ENCODE data around the gene SERPINC1. TPM values are rescaled to one million over a fixed set of nuclear protein-coding genes. Genes with fewer than 3 reads are reported as not detected.
A peak's percentile ranks its signal among the peaks of the same experiment; 100 is the strongest.

SERPINC1 gene
- total and polyA plus RNA-seq, 9 of the 15 experiments (the other 6 are each of a cell fraction or from before 2014, with no cell fraction given) = 0.07 to 1.2 (median 0.50) TPM

DNA sequence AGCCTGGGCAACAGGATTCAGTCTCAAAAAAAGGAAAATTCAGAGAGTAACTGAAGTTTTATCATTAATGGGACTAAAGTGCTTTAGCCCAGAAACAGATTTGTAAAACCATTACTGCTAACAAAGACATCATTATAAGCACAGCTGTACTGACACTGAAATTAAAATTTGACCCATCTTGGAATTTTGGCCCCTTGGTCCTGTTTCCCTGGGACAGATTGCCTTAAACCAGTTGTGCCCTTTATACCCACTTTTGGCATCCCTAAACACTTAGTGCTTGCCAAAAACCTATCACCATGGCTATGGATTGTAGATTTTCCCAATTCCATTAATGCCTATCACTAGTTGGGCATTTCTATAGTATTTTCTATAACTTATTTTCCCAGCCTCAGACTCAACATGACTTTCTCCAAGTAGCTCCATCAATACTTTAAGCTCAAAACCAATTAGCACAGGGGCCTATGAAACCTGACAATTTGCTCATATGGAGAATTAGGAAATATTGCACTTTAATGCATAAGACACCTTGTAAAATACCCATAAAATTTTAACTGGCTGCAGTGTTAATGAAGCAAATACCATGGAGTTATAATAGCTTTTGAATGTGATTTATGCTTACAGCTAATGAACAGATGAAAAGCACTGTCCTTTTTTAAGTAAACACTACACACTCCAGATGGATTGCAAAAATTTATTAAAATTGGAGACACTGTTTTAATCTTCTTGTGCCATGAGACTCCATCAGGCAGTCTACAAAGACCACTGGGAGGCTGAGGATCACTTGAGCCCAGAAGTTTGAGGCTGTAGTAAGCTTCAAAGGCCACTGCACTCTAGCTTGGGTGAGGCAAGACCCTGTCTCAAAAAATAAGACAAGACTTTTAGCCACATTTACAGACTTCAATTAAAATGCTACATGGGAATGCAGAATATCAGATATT lies 53.6 kb downstream of the SERPINC1 start (continued):
- TF ChIP-seq ZNF75A (CRISPR knock-in tag; IDR thresholded peaks at IDR 0.05) (no peak), KAT8 (IDR thresholded peaks at IDR 0.05; ENCODE audit: low read depth) (no peak), ZNF507 (tag; conservative IDR thresholded peaks at IDR 0.05) (no peak), CCAR2 (IDR thresholded peaks at IDR 0.05; ENCODE audit: low read depth, low read length) (no peak), ZNF239 (CRISPR knock-in tag; IDR thresholded peaks at IDR 0.05) (no peak), HMG20A (CRISPR knock-in tag; conservative IDR thresholded peaks at IDR 0.05) (no peak), POLR2G (IDR thresholded peaks at IDR 0.05; ENCODE audit: low read depth, low read length) (peak; percentile 40; the same call in 1 of the 2 replicates), ZNF644 (tag; IDR thresholded peaks at IDR 0.05; ENCODE audit: low read depth) (no peak), NFIX (CRISPR knock-in tag; IDR thresholded peaks at IDR 0.05; ENCODE audit: low read depth) (no peak), ZNF561 (CRISPR knock-in tag; conservative IDR thresholded peaks at IDR 0.05) (0 out of 2 replicates have a peak, but pooled peaks have one; percentile 13), SAFB (IDR thresholded peaks at IDR 0.05; ENCODE audit: borderline replicate concordance, low read depth, low read length) (no peak), MCM5 (IDR thresholded peaks at IDR 0.05; ENCODE audit: low read depth) (no peak), ZNF696 (CRISPR knock-in tag; conservative IDR thresholded peaks at IDR 0.05) (0 out of 2 replicates have a peak, but pooled peaks have one; percentile 15), SRSF9 (IDR thresholded peaks at IDR 0.05; ENCODE audit: borderline replicate concordance, low read depth, low read length) (no peak), KDM1A (IDR thresholded peaks at IDR 0.05) (no peak), SUPT5H (IDR thresholded peaks at IDR 0.05) (peak; percentile 41), POLR2A (conservative IDR thresholded peaks at IDR 0.05) (peak; percentile 45), PYGO2 (tag; IDR thresholded peaks at IDR 0.05) (no peak), ZFP30 (CRISPR knock-in tag; IDR thresholded peaks at IDR 0.05; ENCODE audit: borderline replicate concordance) (no peak; the same call in 1 of the 2 replicates), SMAD3 (CRISPR knock-in tag; conservative IDR thresholded peaks at IDR 0.05) (peak; percentile 35; the same call in 1 of the 2 replicates), ZSCAN29 (IDR thresholded peaks at IDR 0.05) (no peak)
- TF ChIP-seq, protein P1, sequence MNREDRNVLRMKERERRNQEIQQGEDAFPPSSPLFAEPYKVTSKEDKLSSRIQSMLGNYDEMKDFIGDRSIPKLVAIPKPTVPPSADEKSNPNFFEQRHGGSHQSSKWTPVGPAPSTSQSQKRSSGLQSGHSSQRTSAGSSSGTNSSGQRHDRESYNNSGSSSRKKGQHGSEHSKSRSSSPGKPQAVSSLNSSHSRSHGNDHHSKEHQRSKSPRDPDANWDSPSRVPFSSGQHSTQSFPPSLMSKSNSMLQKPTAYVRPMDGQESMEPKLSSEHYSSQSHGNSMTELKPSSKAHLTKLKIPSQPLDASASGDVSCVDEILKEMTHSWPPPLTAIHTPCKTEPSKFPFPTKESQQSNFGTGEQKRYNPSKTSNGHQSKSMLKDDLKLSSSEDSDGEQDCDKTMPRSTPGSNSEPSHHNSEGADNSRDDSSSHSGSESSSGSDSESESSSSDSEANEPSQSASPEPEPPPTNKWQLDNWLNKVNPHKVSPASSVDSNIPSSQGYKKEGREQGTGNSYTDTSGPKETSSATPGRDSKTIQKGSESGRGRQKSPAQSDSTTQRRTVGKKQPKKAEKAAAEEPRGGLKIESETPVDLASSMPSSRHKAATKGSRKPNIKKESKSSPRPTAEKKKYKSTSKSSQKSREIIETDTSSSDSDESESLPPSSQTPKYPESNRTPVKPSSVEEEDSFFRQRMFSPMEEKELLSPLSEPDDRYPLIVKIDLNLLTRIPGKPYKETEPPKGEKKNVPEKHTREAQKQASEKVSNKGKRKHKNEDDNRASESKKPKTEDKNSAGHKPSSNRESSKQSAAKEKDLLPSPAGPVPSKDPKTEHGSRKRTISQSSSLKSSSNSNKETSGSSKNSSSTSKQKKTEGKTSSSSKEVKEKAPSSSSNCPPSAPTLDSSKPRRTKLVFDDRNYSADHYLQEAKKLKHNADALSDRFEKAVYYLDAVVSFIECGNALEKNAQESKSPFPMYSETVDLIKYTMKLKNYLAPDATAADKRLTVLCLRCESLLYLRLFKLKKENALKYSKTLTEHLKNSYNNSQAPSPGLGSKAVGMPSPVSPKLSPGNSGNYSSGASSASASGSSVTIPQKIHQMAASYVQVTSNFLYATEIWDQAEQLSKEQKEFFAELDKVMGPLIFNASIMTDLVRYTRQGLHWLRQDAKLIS (CRISPR knock-in tag; IDR thresholded peaks at IDR 0.05) = no peak; the same call in 1 of the 2 replicates
- TF ChIP-seq, protein P2, sequence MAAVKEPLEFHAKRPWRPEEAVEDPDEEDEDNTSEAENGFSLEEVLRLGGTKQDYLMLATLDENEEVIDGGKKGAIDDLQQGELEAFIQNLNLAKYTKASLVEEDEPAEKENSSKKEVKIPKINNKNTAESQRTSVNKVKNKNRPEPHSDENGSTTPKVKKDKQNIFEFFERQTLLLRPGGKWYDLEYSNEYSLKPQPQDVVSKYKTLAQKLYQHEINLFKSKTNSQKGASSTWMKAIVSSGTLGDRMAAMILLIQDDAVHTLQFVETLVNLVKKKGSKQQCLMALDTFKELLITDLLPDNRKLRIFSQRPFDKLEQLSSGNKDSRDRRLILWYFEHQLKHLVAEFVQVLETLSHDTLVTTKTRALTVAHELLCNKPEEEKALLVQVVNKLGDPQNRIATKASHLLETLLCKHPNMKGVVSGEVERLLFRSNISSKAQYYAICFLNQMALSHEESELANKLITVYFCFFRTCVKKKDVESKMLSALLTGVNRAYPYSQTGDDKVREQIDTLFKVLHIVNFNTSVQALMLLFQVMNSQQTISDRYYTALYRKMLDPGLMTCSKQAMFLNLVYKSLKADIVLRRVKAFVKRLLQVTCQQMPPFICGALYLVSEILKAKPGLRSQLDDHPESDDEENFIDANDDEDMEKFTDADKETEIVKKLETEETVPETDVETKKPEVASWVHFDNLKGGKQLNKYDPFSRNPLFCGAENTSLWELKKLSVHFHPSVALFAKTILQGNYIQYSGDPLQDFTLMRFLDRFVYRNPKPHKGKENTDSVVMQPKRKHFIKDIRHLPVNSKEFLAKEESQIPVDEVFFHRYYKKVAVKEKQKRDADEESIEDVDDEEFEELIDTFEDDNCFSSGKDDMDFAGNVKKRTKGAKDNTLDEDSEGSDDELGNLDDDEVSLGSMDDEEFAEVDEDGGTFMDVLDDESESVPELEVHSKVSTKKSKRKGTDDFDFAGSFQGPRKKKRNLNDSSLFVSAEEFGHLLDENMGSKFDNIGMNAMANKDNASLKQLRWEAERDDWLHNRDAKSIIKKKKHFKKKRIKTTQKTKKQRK (IDR thresholded peaks at IDR 0.05; ENCODE audit: borderline replicate concordance, low read depth, low read length) = no peak

Measured in K562 (cell line).